ENCODE data around the gene ACTR1A.
"Not testable (repeated sequence)": the region's sequence is repeated elsewhere in the genome, so short reads cannot be mapped to it uniquely, and the experiment has no call there.

Gene ACTR1A

GRCh38 chr10:102502337-102503151, at the start of gene ACTR1A:
TSS of gene ACTR1A (minus strand) at chr10:102502712. CDS start at chr10:102502647, 65 bp downstream.
- peak; percentile 96 for DNase-seq

- no peak for DNase-seq
Measured at GRCh38 chr10:102550636-102551210, 48.2 kb upstream of the ACTR1A start.

- DNase-seq, result no peak
Measured at GRCh38 chr10:102549549-102549948, 47.0 kb upstream of the ACTR1A start.

GRCh38 chr10:102546606-102547320, 44.3 kb upstream of the ACTR1A start:
- DNase-seq, result no peak

- DNase-seq, result no peak
Measured at GRCh38 chr10:102545997-102546396, 43.5 kb upstream of the ACTR1A start.

GRCh38 chr10:102545265-102545871, 42.9 kb upstream of the ACTR1A start:
- no peak for DNase-seq

GRCh38 chr10:102542800-102543418, 40.4 kb upstream of the ACTR1A start:
- DNase-seq, result no peak

GRCh38 chr10:102540023-102540422, 37.5 kb upstream of the ACTR1A start:
- no peak for DNase-seq

GRCh38 chr10:102538811-102539210, 36.3 kb upstream of the ACTR1A start:
- no peak for DNase-seq

- no peak for DNase-seq
Measured at GRCh38 chr10:102537948-102538347, 35.4 kb upstream of the ACTR1A start.

GRCh38 chr10:102537367-102537766, 34.9 kb upstream of the ACTR1A start:
- no peak for DNase-seq

GRCh38 chr10:102535481-102536147, 33.1 kb upstream of the ACTR1A start:
- no peak for DNase-seq

- not testable (repeated sequence) for DNase-seq
Measured at GRCh38 chr10:102534966-102535365, 32.5 kb upstream of the ACTR1A start.

- DNase-seq, result no peak
Measured at GRCh38 chr10:102534333-102534732, 31.8 kb upstream of the ACTR1A start.

GRCh38 chr10:102527546-102527945, 25.0 kb upstream of the ACTR1A start:
- no peak for DNase-seq

GRCh38 chr10:102524746-102525145, 22.2 kb upstream of the ACTR1A start:
- DNase-seq, result no peak

GRCh38 chr10:102523250-102524029, 20.9 kb upstream of the ACTR1A start:
- no peak for DNase-seq

GRCh38 chr10:102522874-102523249, 20.4 kb upstream of the ACTR1A start:
- no peak for DNase-seq

GRCh38 chr10:102519246-102519825, 16.8 kb upstream of the ACTR1A start:
- DNase-seq, result no peak

- no peak for DNase-seq
Measured at GRCh38 chr10:102517553-102517952, 15.0 kb upstream of the ACTR1A start.

GRCh38 chr10:102515724-102516123, 13.2 kb upstream of the ACTR1A start:
- no peak for DNase-seq
